Stimulated activated CD8-positive, alpha-beta memory T cell treated with anti-CD3 and anti-CD28 coated beads, Interleukin-12 subunit alpha, Interleukin-12 subunit beta, amount 100 ng/mL, for 24 hours (primary cell): ENCODE measurements around the gene CBLB.
"Not testable (repeated sequence)": the region's sequence is repeated elsewhere in the genome, so short reads cannot be mapped to it uniquely, and the experiment has no call there.

Source experiments
- DNase-seq: peaks from one replicate; pipeline ENCODE4 v3.0.0-alpha.2; 2020; ENCODE audit errors: extremely low read depth

The CBLB gene

DNA sequence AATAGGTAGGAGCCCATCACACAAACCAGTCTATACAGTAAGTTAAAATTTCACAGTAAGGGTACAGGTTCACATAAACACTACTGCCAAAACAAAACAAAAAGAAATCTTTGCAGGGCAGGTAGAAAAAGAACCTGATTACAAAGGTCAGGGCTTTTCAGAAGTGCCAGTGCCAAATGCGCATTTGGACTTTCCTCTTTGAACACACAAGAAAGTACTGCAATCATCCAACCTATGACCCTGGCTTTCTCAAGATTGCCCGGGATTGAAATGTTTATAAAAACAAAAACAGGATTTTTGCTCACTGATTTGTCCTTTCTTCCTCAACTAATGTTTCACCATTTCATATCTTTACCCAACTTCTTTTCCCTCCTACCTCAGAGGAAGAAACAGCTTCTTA is 47.4 kb downstream of the CBLB start:
- DNase-seq = no peak

DNA sequence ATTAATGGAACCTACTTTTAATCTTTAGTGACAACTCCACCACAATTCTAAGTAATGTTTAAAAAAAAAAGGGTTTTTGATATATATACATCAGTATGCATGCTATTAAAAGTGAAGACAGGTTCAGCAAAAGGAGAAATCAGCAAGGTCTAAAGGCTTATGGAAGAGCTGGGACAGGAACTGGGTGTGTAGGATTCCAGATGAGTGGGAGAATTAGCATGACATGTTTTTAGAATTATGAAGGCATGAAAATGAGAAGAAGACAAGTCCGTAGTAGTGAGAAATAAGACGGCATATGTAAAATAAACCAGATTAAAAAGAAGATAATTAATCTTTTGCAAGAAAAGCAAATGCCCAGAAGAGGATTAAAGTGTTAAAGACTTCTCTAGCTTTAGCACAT is 52.0 kb downstream of the CBLB start:
- DNase-seq = no peak

DNA sequence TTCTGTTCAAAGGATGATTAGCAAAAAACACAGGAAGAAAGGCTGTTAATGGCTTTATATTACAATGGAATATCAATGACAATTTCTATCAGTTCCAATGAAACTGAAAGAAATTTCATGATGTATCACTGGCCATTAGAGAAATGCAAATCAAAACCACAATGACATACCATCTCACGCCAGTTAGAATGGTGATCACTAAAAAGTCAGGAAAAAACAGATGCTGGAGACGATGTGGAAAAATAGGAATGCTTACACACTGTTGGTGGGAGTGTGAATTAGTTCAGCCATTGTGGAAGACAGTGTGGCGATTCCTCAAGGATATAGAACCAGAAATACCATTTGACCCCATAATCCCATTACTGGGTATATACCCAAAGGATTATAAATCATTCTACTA is 53.5 kb downstream of the CBLB start:
- DNase-seq = not testable (repeated sequence)

DNA sequence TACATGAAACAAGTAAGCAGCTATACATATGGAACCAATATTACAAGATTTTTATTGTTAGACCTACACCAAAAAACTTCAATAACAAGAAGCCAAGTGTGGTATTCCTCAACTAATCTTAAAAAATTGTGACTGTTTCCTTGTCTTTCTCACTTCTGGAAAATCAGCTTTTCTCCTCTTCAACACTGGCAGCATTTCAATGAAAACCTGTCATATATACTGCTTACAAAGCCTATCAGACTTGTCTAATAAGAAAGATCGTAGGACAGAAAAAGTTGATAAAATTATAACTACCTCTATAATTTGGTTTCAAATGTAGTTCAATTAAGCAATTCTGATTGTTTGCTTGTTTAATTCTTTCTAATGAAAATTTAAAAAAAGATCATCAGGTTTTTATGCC is 55.1 kb downstream of the CBLB start:
- no peak for DNase-seq

DNA sequence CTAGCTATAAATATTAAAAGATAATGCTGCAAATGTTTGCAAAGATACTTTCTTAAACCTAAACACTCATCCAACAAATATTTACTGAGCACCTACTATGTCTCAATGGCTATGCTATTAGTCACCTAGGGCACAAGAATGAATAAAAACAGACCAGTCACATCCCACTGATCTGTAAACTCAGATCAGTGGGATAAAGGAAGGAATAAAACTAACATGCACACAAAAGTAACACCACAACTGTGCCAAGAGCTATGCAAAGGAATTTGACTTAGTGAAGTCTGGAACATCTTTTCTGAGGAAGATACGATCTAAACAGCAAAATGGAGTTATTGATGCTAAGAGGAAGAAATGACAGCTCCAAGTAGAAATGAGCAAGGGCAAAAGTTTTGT is 56.6 kb downstream of the CBLB start:
- DNase-seq = no peak

DNA sequence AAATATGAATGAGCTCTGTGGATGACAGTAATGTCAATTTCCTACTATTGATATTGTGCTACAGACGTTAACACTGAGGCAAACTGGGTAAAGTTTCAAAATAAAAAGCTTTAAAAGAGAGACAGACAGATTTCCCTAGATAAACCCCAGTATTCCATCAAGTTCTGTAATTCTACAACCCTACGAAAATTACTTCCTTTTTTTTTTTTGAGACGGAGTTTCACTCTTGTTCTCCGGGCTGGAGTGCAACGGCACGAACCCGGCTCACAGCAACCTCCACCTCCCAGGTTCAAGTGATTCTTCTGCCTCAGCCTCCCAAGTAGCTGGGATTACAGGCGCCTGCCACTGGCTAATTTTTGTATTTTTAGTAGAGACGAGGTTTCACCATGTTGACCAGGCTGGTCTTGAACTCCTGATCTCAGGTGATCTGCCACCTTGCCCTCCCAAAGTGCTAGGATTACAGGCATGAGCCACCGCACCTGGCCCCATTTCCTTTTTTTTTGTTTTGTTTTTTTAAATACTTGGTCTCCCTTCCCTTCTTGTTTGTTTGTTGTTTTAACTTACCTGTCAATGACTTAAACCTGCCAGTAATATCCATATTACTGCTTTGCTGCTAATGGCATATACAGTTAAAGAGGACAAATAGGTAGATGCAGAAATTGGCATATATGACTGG is 57.2 kb downstream of the CBLB start:
- no peak for DNase-seq

DNA sequence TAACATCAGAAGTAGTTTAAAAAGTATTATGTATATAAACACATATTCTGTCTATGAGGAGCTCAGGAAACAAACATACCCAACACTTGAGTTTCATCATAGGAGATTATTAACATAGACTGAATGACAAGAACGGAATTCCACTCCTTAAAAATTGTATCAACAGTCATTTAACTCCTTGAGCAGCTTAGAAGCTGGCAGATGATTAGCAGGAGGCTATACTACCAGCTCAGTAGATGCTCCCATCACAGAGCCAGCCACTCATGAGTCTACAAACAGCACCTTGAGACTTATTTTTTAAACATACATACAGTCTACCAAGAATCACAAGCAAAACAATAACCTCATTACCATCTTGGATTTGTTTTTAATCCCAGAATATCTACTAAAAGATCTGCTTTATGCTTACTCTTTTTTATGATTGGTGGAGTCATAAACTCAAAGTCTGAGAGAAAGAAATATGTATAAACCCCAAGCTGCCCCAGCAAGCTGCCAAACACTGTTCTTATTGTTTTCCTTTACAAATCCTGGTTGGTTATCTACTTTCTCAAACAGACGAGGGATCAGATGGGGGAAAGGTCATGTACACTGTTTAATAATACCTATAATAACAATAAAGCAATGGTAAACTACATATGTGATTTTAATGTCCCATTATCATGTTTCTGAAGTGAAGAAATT is 59.5 kb downstream of the CBLB start:
- DNase-seq = no peak

DNA sequence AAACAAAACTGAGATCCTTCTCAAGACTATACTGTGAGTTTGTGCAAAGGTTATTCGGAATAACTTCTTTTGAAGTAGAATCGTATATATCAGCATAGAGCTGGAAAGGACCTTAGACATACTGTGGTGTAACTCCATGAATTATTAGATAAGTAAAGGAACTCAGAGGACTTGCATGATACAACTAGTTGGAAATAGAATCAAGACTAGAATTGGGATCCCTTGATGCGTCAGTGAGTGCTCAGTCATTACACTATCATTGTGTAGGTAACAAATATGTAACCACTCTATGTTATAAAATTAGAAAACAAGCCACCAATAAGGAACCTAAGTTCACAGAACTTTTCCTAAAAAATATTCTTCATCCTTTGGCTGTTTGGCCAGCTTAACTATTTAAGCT is 61.1 kb downstream of the CBLB start:
- DNase-seq = no peak

DNA sequence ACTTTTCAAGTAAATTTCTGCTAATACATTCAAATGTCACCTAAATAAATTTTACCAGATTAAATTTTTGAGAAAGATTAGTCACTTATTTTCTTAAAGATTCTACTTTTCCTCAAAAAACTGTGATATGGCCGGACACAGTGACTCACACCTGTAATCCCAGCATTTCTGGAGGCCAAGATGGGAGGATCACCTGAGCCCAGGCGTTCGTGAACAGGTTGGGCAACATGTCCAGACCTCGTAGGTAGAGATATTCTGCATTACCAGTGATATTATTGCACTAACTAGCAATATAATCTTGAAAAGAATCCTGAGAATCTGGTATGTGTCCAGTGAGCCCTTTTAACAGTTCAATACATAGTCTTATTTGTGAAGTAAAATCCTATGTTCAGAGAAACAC is 61.7 kb downstream of the CBLB start:
- no peak for DNase-seq

DNA sequence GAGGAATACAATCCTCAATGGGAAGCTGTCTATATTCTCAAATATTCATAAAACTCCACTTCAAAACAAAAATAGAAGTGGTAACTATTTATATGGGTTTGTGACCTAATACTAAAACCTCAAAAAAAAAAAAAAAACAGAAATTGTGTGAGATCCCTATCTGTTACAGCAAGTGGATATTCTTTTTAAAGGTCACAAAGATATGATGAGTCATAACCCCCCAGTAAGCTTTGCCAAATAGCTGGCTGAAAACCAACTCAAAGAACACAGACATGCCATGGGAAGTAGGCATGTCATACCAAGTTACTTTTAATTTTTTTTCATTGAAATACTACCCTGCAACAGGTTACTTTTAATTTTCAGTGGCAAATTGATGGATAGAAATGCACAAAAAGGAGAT is 62.5 kb downstream of the CBLB start:
- DNase-seq = no peak

DNA sequence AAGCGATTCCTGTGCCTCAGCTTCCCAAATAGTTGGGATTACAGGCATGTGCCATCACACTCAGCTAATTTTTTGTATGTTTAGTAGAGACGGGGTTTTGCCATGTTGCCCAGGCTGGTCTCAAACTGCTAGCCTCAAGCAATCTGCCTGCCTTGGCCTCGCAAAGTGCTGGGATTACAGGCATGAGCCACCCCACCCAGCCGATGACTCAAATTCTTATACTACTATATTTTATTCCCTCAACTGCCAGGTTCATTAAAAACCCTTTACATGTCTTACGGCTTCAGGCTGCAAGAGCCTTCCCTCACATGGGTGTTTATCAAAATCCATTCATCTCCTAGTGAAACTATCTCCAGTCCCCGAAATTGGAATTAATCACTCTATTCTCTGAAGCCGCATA is 63.4 kb downstream of the CBLB start:
- DNase-seq = no peak

DNA sequence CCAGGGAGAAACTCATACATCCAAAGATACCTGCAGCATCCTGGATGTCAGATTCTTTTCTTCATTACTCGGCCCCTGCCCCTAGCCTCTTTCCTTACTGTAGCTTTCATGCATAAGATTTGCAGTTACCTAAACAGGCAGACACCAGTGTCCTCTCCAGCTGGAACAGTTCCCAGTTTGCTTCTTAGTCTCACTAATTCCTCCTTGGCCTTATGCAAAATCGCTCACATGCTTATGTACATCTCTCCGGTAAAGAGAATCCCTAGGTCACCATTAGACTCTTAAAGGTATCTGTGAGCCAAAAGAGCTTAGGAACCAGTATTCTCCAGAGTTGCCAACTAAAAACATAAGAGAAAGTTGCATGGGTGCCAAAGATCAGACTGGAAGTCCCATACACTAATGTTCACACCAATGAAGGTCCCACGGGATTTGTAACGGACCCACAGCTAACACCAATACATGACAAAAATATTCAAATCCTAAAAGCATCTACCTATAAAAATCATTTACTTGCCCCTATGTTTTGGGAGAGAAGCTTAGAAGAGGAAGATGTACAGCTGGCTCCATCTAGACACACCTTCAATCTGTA is 66.6 kb downstream of the CBLB start:
- DNase-seq = no peak

DNA sequence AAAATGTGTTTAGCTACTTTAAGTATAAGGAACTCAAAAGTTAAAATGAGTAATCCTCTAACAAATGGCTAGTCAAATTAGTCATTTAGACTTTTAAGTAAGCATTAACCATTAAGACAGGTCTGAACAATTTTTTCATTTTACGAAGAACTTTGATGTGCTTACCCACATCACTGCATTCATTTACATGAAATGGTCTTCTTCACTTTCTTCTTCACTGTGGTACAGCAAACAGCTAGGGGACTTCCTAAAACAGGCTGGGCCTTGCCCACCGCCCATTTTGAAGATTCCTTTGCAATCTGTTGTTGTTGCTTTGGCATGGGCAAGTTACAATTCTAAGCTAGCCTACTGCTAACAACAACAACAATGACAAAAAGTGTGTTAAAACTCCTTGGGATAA is 67.4 kb downstream of the CBLB start:
- DNase-seq = no peak

DNA sequence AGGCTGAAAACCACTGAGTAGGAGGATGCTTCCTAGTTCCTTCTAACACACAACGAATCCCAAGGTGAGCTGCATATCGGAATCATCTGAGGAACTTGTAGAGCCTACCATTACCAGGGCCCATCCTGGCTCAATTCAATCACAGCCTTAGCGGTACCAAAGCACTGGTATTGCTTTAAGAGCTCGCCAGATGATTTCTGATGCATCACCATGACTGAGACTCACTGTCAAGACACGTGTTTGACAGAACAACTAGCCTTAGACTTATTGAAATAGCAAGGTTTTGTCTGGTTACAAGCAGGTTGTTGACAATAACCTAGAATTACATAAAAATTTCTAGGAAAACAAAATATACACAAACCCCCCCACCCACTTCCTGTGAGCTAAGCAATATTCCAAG is 68.5 kb downstream of the CBLB start:
- no peak for DNase-seq

DNA sequence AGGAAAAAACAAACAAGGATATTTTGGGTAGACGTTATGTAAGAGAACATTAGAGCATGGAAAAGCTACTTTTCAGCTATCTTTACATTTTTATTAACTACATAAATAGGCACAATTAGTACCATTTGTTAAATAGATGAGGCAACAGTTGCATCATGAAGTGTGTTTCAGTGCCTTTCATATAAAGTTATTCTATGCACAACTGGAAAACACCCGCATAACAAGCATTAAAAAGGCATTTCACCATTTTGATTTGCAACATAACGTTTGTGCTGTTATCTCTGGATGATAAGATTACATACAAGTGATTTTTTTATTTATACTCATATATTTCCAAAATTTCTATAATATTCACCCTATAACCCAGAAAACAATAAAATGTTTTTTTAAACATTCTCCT is 69.5 kb downstream of the CBLB start:
- no peak for DNase-seq

DNA sequence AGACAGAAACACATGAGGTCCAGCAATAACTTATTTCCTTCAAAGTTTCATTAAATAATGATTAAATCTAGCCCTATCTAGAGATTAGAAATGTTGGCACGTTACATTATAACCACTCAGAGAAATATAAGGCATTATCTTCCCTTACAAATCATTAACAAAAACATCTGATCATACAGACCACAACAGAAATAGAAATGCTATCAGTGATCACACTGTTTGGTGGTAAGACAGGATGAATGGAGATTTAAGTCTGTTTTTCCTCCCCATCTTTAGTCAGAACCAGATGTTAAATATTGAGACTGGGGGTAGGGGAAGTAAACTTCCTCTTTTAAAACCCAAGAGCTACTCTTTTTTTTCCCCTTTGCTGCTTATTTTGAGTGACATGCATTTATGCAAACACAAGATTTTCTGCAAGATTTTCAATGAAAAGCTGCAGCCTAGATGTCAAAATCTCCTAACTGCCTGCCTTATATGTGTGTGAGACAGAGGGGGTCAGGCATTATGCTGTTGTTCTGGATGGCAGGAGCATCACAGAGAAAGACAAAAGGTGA is 70.4 kb downstream of the CBLB start:
- DNase-seq = no peak

DNA sequence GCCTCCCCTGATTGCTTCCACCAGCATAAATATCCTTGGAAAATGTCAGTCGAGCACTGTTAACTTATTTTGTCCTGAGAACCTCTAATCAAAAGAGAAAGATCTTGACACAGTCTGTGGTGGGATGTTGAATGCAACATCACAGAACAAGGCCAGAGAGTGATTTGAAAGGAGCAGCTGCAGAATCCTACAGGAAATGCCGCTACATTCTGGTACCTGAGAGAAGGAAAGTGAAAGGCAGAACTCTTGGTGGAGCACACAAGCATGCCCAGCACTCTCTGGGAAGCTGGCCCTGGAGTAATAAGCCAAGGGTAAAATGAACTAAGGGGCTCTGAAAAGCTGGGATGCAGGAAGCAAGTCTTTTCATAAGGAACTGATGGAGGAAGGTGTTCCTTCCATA is 75.8 kb downstream of the CBLB start:
- DNase-seq = no peak

DNA sequence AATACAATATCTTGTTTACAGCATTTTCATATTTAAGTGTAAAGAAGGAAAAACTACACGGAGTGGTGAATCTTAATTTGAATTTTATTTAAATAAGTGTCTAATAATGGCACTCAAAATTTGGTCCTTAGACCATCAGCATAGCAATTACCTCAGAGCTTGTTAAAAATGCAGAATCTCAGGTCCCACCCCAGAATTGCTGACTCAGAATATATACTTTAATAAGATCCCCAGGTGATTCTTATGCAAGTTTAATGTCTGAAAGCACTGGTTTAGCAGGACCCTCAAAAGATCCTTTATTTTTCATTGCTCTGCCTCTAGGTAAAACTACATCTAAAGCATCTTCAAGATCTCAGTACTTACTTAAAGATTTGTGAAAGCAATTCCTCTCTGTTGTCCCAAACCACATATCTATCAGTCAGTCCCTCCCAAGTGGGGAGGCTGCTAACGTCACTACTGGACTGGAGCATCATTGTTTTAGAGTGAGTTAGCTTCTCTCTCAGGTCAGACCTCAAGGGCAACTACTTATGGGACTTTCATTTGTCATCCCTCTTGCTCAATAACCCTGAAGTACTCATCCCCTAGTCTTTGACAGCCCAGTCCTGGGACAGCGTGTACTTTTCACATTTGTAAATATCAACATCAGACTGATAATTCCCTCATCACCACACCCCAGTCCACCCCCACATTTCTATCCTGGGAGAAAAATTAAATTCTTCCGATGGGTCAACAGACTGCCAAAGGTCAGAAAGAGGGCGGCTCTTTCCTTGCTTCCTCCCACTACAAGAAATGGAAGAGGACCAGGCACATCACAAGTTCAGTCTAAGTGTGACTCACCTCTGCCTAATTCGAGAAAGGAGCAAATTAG is 76.7 kb downstream of the CBLB start:
- no peak for DNase-seq

DNA sequence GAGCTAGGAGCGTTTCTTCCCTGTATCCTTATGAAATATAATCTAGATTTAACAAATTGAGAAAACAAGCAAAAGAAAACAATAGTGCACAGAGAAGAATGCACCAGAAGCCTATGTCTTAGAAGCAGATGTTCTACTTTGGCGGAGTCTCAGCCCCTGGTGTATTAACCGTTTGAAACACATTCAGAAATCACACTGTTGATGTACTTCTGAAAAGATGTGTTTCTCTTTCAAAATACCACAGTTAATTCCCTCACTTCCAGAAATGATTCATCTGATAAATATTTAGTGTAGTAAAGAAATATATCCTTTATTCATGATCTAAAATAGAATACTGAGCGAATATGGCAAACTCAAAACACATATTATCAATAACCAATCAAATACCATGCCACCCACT is 77.7 kb downstream of the CBLB start:
- no peak for DNase-seq

DNA sequence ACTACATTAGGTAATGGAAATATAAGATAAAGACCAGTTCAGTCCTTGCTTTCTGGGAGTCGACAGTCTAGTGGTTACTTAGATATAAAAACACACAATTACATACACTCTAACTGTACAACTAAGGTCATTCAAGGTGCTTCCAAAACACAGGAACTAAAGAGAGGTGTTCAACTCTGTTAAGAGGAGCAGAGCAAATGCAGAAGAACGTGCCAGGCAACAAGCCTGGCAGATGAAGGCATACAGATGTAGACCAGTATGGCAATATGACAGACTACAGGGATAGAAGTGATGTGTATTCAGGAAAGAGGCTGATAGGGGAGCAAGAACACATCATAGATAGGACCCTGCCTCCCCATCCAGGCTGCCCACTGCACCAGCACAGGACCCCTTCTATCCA is 78.3 kb downstream of the CBLB start:
- no peak for DNase-seq

DNA sequence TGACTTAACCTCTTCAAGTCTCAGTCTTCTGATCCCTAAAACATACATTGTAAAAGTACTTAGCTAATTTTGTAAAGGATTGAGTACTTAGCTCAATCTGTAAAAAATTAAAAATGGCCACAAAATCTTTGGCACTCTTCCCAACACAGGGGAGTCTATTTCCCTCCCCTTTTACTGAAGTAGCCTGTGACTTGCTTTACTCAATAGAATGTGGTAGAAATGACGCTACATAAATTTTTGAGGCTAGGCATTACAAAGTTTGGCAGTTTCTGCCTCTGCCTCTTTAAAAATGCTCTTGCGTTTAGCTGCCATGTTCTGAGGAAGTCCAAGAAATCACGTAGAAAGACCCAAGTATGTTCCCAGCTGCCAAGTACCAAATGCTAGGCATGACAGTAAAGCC is 80.2 kb downstream of the CBLB start:
- no peak for DNase-seq

DNA sequence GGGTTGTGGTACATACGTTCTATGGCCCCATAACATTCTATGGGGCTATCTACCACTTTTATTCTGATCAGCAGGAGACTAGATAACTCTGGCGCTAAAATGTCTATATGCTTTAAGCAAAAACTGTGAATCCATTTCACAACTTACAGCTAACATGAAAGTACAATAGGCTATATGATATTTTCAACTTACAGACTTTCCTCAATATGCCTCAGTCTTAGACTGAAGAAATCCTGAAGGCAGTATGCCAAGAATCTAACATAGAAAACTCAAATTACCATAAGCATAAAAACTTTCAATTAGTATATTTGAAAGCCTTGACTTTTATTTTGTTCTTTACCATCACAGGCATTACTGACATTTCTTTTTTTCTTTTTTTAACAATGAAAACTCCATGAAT is 81.4 kb downstream of the CBLB start:
- DNase-seq = no peak
